GM12874 (cell line): ENCODE data around the gene TBC1D22B.

Experiments
- CTCF ChIP-seq: IDR thresholded peaks from 2 replicates; pipeline ENCODE4 v1.5.1; 2011; ENCODE audit warnings: low read depth, mild to moderate bottlenecking, control low read depth, low read length, moderate library complexity; ENCODE audit not compliant: insufficient read depth

TBC1D22B gene

GRCh38 chr6:37283268-37283667 lies 25.7 kb downstream of the TBC1D22B start:
- no peak for TF ChIP-seq CTCF

- TF ChIP-seq CTCF = no peak
Observed at GRCh38 chr6:37283671-37284151, 26.1 kb downstream of the TBC1D22B start.

GRCh38 chr6:37284781-37285180 lies 27.2 kb downstream of the TBC1D22B start:
- no peak for TF ChIP-seq CTCF

- no peak for TF ChIP-seq CTCF
Observed at GRCh38 chr6:37285861-37286311, 28.3 kb downstream of the TBC1D22B start.

GRCh38 chr6:37287519-37288157 lies 30.1 kb downstream of the TBC1D22B start:
- no peak for TF ChIP-seq CTCF

GRCh38 chr6:37288247-37288646 lies 30.7 kb downstream of the TBC1D22B start:
- TF ChIP-seq CTCF = no peak

- no peak for TF ChIP-seq CTCF
Observed at GRCh38 chr6:37289931-37290330, 32.4 kb downstream of the TBC1D22B start.

GRCh38 chr6:37293426-37293825 lies 35.9 kb downstream of the TBC1D22B start:
- TF ChIP-seq CTCF = no peak
